PC-9 (cell line): ENCODE measurements around the gene C5orf15.

ENCODE experiments used
- EZH2 ChIP-seq: fragments of 200-600 bp; sonication (generic); IDR thresholded peaks from 2 replicates; pipeline ENCODE4 v1.8.0; 2017; ENCODE audit warnings: antibody characterized with exemption, low read depth
- TF ChIP-seq, protein P1 (sequence below): fragments of 200-600 bp; sonication (generic); conservative IDR thresholded peaks from 2 replicates; pipeline ENCODE4 v1.6.1; 2017; ENCODE audit warnings: mixed run types, antibody characterized with exemption, mild to moderate bottlenecking, moderate library complexity

- no peak for TF ChIP-seq EZH2
- TF ChIP-seq, protein P1, sequence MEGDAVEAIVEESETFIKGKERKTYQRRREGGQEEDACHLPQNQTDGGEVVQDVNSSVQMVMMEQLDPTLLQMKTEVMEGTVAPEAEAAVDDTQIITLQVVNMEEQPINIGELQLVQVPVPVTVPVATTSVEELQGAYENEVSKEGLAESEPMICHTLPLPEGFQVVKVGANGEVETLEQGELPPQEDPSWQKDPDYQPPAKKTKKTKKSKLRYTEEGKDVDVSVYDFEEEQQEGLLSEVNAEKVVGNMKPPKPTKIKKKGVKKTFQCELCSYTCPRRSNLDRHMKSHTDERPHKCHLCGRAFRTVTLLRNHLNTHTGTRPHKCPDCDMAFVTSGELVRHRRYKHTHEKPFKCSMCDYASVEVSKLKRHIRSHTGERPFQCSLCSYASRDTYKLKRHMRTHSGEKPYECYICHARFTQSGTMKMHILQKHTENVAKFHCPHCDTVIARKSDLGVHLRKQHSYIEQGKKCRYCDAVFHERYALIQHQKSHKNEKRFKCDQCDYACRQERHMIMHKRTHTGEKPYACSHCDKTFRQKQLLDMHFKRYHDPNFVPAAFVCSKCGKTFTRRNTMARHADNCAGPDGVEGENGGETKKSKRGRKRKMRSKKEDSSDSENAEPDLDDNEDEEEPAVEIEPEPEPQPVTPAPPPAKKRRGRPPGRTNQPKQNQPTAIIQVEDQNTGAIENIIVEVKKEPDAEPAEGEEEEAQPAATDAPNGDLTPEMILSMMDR, result no peak
These were observed 37.1 kb upstream of the C5orf15 start for GRCh38 chr5:134005417-134006061.
